ENCODE measurements around the gene OTOA.
"Not testable (repeated sequence)": the region's sequence is repeated elsewhere in the genome, so short reads cannot be mapped to it uniquely, and the experiment has no call there.

Gene OTOA

DNA sequence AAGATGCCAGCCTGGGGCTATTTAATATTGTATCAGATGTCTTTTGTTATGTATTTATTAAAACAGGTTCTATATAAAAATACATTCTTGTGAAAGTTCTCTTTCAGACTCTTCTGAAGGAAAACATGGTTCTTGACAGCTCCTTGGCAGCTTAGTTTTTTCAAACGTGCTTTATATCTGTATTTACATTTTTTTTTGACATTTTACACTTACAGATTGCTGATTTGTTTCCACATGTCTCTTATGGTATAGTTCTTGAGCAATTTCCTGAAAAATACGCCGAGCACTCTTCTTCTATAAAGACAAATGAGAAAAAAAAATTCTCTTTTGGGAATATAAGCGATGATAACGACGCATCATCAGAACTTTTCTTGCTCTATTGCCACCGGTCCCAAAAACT is 20.9 kb upstream of the OTOA start:
- DNase-seq = no peak

DNA sequence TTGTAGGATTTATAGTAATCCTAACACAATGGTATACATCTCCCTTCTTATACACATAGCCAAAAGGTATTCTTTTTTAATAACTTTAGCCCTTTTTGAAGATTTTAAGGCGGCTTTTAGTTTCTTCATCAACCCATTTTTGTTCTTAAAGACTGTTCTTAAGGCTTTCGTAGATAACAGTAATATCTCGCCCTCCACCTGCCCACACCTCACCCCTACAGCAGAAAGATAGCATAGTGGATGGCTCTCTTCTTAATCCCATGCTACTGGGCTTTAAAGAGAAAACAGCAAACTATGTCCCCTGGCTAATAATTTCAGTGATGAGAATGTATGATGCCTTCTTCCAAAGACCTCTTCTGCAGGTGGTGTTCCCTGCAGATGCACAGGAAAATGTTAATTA is 20.0 kb upstream of the OTOA start:
- DNase-seq = no peak

DNA sequence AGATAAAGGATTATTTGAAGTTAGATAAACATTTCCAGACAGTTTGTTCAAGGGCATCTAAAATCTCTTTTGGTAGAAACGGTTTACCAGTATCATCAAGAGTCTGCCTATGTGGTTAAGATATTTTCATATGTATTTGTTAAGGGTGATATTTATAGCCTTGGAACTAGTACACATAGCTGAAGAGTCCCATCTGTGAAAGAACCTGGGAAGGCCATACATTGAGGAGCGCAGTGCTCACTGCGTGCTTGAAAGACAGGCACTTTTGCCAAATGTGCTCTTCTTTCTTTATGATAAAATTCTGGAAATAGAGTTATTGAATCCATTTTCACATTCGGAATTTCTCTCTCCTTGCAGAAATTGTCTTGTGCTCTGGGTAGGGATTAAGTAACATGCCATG is 19.1 kb upstream of the OTOA start:
- DNase-seq = no peak

GRCh38 chr16:21645261-21645721 is 18.5 kb upstream of the OTOA start:
- no peak for DNase-seq

- no peak for DNase-seq
These were observed 17.7 kb upstream of the OTOA start for GRCh38 chr16:21646091-21646490.

DNA sequence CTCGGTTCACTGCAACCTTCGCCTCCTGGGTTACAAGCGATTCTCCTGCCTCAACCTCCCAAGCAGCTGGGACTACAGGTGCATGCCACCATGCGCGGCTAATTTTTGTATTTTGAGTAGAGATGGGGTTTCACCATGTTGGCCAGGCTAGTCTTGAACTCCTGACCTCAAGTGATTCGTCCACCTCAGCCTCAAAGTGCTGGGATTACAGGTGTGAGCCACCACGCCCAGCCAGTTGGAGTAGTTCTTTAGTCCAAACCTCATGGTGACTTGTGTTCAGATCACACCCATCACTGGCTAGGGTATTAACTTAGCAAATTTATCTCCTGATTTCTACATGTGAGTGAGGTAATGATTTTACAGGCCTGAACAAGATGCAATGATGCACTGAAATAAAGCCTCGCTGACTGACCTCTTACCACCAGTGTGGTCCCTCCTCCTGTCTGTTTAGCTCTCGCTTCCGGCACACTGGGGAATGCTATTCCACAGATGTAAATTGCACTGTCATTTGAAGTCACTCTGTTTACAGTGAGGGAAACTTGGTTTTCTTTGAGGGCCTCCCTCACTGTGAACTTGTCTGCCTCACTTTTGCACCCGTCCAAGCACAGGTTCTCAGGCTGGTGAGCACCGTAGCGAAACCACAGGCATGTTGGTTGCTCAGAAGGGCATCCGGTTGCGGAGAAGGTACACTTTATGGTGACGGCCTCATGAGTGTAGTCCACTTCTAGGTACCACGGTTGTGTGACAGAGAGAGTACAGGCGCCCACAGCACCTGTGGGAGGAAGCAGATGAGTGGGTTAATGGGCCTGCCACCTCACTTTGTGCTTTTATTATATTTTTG is 16.8 kb upstream of the OTOA start:
- no peak for DNase-seq

- DNase-seq = no peak
These were observed 16.1 kb upstream of the OTOA start for GRCh38 chr16:21647562-21648164.

- not testable (repeated sequence) for DNase-seq
These were observed 13.9 kb upstream of the OTOA start for GRCh38 chr16:21649826-21650406.

DNA sequence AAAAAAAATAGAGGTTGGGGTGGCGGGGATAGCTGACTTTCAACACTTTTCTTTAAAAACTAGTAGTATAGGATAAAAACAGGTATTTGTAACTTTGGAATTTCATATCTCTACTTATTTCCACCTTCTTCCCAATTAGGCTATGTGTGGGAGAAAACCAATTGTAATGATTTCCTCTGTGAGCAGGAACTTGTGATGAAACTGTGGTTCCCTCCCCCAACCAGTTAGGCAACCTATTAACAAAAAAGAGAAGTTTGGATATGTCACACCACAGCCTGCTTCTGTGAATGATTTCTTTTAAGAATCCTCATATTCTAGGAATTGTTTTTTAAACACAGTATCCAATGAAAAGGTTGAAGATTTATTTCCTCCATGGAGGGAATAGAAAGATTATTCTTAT is 13.2 kb upstream of the OTOA start:
- no peak for DNase-seq

GRCh38 chr16:21651515-21651914 is 12.3 kb upstream of the OTOA start:
- DNase-seq = no peak

GRCh38 chr16:21652453-21652852 is 11.3 kb upstream of the OTOA start, which contains the start of gene IGSF6:
IGSF6 (minus strand) TSS chr16:21652608; CDS start chr16:21652598, 10 bp downstream.
- no peak for DNase-seq

GRCh38 chr16:21653571-21653970 is 10.2 kb upstream of the OTOA start:
- no peak for DNase-seq

DNA sequence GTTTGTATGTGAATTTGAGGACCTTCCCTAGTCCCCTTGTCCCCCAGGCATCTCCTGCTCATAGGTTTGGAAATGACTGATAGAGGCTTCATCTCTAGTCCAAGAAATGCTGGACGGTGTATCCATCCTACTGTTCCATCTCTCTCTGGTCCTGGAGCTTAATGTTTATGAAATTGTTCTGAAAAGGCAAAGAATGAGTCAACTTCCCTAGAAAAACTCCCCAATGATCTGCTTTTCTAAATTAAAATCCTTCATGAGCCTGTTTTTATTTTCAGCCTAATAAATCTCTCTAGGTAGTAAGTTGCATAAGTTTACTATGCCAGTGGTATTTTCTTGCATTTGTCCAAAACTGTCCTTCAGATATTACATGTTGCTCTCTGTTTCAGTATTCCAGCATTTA is 9.3 kb upstream of the OTOA start:
- no peak for DNase-seq

GRCh38 chr16:21654881-21655280 is 8.9 kb upstream of the OTOA start:
- DNase-seq = no peak

DNA sequence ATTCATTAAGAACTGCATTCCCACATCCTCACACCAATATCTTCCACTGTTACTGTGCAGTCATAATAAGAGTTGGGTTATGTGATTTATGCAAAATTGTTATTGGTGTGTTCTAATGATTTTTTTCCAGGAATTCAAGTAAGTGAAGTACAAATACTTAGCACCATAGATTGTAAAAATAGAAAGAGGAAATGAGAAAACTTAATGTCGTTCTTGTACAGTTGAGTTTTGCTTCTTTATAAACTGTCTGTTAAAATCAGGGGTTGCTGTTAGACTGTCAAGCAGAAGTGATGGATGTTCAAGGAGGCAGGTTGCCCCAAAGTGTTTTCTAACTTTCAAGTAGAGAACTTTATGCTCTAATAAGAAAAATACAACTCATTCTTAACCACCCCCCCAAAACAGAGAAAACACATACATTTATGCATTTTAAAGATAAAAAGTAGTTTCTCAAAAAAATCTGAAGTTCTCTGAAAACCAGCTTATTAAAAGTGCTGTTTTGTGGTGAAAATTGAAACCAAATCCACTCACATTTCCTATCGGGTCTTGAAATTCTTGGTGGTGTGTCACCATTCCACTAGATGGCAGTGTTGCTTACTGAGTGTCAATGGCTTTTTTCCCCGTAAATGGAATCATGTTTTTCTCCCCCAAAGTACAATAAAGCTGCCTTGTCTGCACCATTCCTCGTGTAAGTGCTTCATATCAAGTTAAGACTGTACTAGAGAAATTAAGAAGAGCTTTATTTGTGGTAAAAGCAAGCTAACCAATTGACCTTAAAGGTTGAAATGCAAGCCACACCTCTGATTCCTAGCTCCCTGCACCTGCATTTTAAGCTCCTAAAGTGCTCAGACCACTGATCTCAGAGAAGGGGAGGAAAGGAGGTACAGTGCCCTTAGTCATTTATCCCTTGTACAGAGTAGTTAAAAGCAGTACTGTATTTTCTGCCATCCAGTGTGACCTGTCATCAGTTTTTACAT is 6.7 kb upstream of the OTOA start:
- DNase-seq = no peak

- no peak for DNase-seq
These were observed 4.6 kb upstream of the OTOA start for GRCh38 chr16:21659124-21659523.

- no peak for DNase-seq
These were observed 1.2 kb downstream of the OTOA start for GRCh38 chr16:21664801-21665492.

GRCh38 chr16:21666772-21667171 is 3.0 kb downstream of the OTOA start:
- no peak for DNase-seq

GRCh38 chr16:21667575-21667974 is 3.8 kb downstream of the OTOA start:
- DNase-seq = no peak

GRCh38 chr16:21673469-21673868 is 9.7 kb downstream of the OTOA start:
- no peak for DNase-seq

GRCh38 chr16:21674456-21674855 is 10.7 kb downstream of the OTOA start:
- not testable (repeated sequence) for DNase-seq

- not testable (repeated sequence) for DNase-seq
These were observed 16.9 kb downstream of the OTOA start for GRCh38 chr16:21680714-21681113.

All from NCI-H2081 treated with DMSO at 0.1 percent for 48 hours (cell line).